Heart left ventricle (tissue), 13 donors: Measurements from ENCODE around the gene MINK1.

Experiments
- CTCF ChIP-seq, 12 donors: fragments of 200-600 bp; sonication (generic) in 4 of 12; IDR thresholded peaks; one replicate each; pipeline versions ENCODE4 v1.5.0 to v1.8.0; 2018 to 2022; ENCODE audit warnings: antibody characterized with exemption in 12 of 12, mild to moderate bottlenecking in 5 of 12
- POLR2A ChIP-seq, 2 donors: fragments of 450-650 bp; IDR thresholded peaks; one replicate each; pipeline ENCODE4 v1.6.1; 2017; ENCODE audit warnings: antibody characterized with exemption in 2 of 2, mild to moderate bottlenecking in 2 of 2, moderate library complexity in 2 of 2
- donor health status: ischemic (EF 13 %, LVEDD 7.1; RV severe dilation, severe dysfunction).
- donor health status: DM: no; HTN: yes; CAD: no.
- donor health status: DM: no; HTN: no; CAD: no.
- donor health status: ischemic (EF 25% LVEDD 6.9; RV normal size, moderate dysfunction).
- donor health status: ischemic (EF 25% LVEDD 5.7; RV mildly dilated, moderate dysfunction).
- donor health status: ischemic (EF 35%, LVEDD 5.7; RV mildly dilated, moderate dysfunction).
- donor health status: nonischemic (EF 11% LVEDD 7.7; RV severe dilation, severe dysfunction).
- donor health status: DM: yes; HTN: yes; CAD: no.
- donor health status: PGD.
- donor health status: ischemic (EF 29% LVEDD 5.4; RV normal size, mild dysfunction).
- donor health status: nonischemic (EF 23%, LVEDD 6.1; RV moderate dilation, normal function).

- no peak for TF ChIP-seq CTCF (IDR thresholded peaks at IDR 0.05)
- TF ChIP-seq POLR2A (IDR thresholded peaks at IDR 0.05), result no peak
Observed at GRCh38 chr17:4938069-4938491, 104.9 kb downstream of the MINK1 start.
